C4-2B (cell line): ENCODE results near the gene MCUB.

Experiments
- CTCF ChIP-seq: fragments of 450-650 bp; conservative IDR thresholded peaks from 2 replicates; pipeline ENCODE4 v1.5.1; 2017; ENCODE audit warnings: mild to moderate bottlenecking
- ZFX ChIP-seq: fragments of 450-650 bp; IDR thresholded peaks from 2 replicates; pipeline ENCODE4 v1.6.1; 2017

DNA sequence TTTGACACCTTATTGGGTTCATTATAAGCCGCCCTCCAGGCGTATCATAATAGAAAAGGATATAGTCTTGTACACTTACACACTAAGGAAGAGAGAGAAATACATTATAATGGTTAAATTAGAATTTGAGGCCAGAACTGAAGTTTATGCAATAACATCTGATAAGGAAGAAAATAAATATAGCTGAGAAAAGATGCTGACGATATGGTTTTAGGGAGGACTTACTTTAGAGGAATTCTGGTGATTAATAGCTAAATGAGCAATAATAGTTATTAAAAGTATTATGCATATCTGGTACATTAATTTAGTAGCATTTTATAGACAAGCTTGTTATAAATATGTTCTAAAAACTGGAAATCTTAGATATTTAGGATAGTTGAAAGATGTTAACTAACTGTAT lies 12.1 kb downstream of the MCUB start:
- TF ChIP-seq CTCF = no peak
- TF ChIP-seq ZFX = no peak
